ENCODE data around the gene IFNA5.

The IFNA5 gene
- 0 to 0.33 (median 0) reads per million in 17 experiments for total RNA-seq

GRCh38 chr9:21305213-21305612 lies at the start of gene IFNA5:
TSS of gene IFNA5 (minus strand) at chr9:21305313. CDS start at chr9:21305256, 57 bp downstream.
- no peak for DNase-seq

GRCh38 chr9:21350787-21351186 lies 45.7 kb upstream of the IFNA5 start, which contains the start of gene IFNA6:
TSS of gene IFNA6 (minus strand) at chr9:21350887. CDS start at chr9:21350887, 0 bp downstream.
- no peak for DNase-seq

- no peak for DNase-seq
These were observed 43.4 kb upstream of the IFNA5 start for GRCh38 chr9:21348430-21348970.

GRCh38 chr9:21340735-21341134 lies 35.6 kb upstream of the IFNA5 start:
- DNase-seq, result no peak

- no peak for DNase-seq
These were observed 31.3 kb upstream of the IFNA5 start for GRCh38 chr9:21336457-21336856.

GRCh38 chr9:21334701-21335632 lies 29.9 kb upstream of the IFNA5 start, which contains the start of gene KLHL9:
TSS of gene KLHL9 (minus strand) at chr9:21335404. CDS start at chr9:21334859, 545 bp downstream.
- DNase-seq, result peak; percentile 93 to 97 (median 96)

- no peak for DNase-seq
These were observed 28.1 kb upstream of the IFNA5 start for GRCh38 chr9:21333226-21333625.

GRCh38 chr9:21331676-21332402 lies 26.7 kb upstream of the IFNA5 start:
- DNase-seq, result no peak

GRCh38 chr9:21326526-21327139 lies 21.5 kb upstream of the IFNA5 start:
- peak; percentile 31 to 73 (median 54) for DNase-seq

GRCh38 chr9:21324047-21324446 lies 18.9 kb upstream of the IFNA5 start:
- peak; percentile 21 to 64 (median 52) for DNase-seq

GRCh38 chr9:21322911-21323461 lies 17.9 kb upstream of the IFNA5 start:
- DNase-seq, result peak in 2 of 4 experiments; percentile 13 to 16

- no peak for DNase-seq
These were observed 15.4 kb upstream of the IFNA5 start for GRCh38 chr9:21320465-21320864.

- peak; percentile 38 to 79 (median 60) for DNase-seq
These were observed 13.1 kb upstream of the IFNA5 start for GRCh38 chr9:21317956-21318923.

- no peak for DNase-seq
These were observed 11.7 kb upstream of the IFNA5 start for GRCh38 chr9:21316860-21317259.

- DNase-seq, result no peak
These were observed 11.1 kb upstream of the IFNA5 start for GRCh38 chr9:21316032-21316842.

GRCh38 chr9:21314152-21314551 lies 9.0 kb upstream of the IFNA5 start:
- no peak for DNase-seq

- DNase-seq, result no peak
These were observed 6.8 kb upstream of the IFNA5 start for GRCh38 chr9:21311889-21312288.

GRCh38 chr9:21295992-21296391 lies 9.1 kb downstream of the IFNA5 start:
- DNase-seq, result peak; percentile 40 to 58 (median 53)

- peak in 3 of 4 experiments; percentile 15 to 35 (median 25) for DNase-seq
These were observed 10.1 kb downstream of the IFNA5 start for GRCh38 chr9:21294904-21295538.

Data from suppressor macrophage (primary cell).